HG02885 (cell line): ENCODE measurements around the gene GABBR2.

Experiments used
- ATAC-seq: cut with Tn5 transposase; IDR thresholded peaks from one replicate; pipeline ENCODE4 v1.9.1; 2021; ENCODE audit warnings: mild to moderate bottlenecking; ENCODE audit not compliant: unreplicated experiment, poor library complexity

Gene GABBR2

GRCh38 chr9:98708933-98709911 lies at the start of gene GABBR2:
GABBR2 (minus strand) TSS chr9:98708935; CDS start chr9:98708737, 198 bp downstream.
- ATAC-seq = no peak

GRCh38 chr9:98755006-98755618 lies 46.4 kb upstream of the GABBR2 start:
- ATAC-seq = no peak

- no peak for ATAC-seq
Observed at GRCh38 chr9:98751210-98751609, 42.5 kb upstream of the GABBR2 start.

- ATAC-seq = no peak
Observed at GRCh38 chr9:98750364-98751060, 41.8 kb upstream of the GABBR2 start.

- ATAC-seq = no peak
Observed at GRCh38 chr9:98747476-98747875, 38.7 kb upstream of the GABBR2 start.

- no peak for ATAC-seq
Observed at GRCh38 chr9:98745470-98745869, 36.7 kb upstream of the GABBR2 start.

- no peak for ATAC-seq
Observed at GRCh38 chr9:98743818-98744611, 35.3 kb upstream of the GABBR2 start.

GRCh38 chr9:98743329-98743728 lies 34.6 kb upstream of the GABBR2 start:
- ATAC-seq = no peak

- ATAC-seq = no peak
Observed at GRCh38 chr9:98742325-98743280, 33.9 kb upstream of the GABBR2 start.

GRCh38 chr9:98740226-98740881 lies 31.6 kb upstream of the GABBR2 start:
- ATAC-seq = no peak

- no peak for ATAC-seq
Observed at GRCh38 chr9:98738741-98739140, 30.0 kb upstream of the GABBR2 start.

GRCh38 chr9:98736226-98736625 lies 27.5 kb upstream of the GABBR2 start:
- no peak for ATAC-seq

- no peak for ATAC-seq
Observed at GRCh38 chr9:98732801-98733200, 24.1 kb upstream of the GABBR2 start.

- ATAC-seq = no peak
Observed at GRCh38 chr9:98732091-98732490, 23.4 kb upstream of the GABBR2 start.

GRCh38 chr9:98730871-98731270 lies 22.1 kb upstream of the GABBR2 start:
- no peak for ATAC-seq

GRCh38 chr9:98728500-98728899 lies 19.8 kb upstream of the GABBR2 start:
- no peak for ATAC-seq

GRCh38 chr9:98727428-98727827 lies 18.7 kb upstream of the GABBR2 start:
- no peak for ATAC-seq

GRCh38 chr9:98726735-98727134 lies 18.0 kb upstream of the GABBR2 start:
- no peak for ATAC-seq
